Left lobe of liver (tissue), 2 donors: Measurements from ENCODE around the gene TBC1D5. TPM values are rescaled to one million over a fixed set of nuclear protein-coding genes. Genes with fewer than 3 reads are reported as not detected.
"Not testable (repeated sequence)": the region's sequence is repeated elsewhere in the genome, so short reads cannot be mapped to it uniquely, and the experiment has no call there.

Source experiments
- ATAC-seq: fragments of 200-7000 bp; cut with Tn5 transposase; one replicate; pipeline ENCODE4 v1.9.1; 2020; ENCODE audit warnings: mild to moderate bottlenecking, moderate library complexity
- DNase-seq: peaks from one replicate; pipeline ENCODE4 v3.0.0-alpha.2; 2020; ENCODE audit warnings: low spot score
- total RNA-seq: library from RNA; stranded (reverse); gene quantifications from one replicate; pipeline ENCODE4 v1.2.1, GENCODE V29; 2021
- donor health status: DM: no; HTN: no; CAD: no; lungs with moderate emphysema.
- donor health status: DM: no; HTN: yes; CAD: no.

Gene TBC1D5
- total RNA-seq, 1 donor from 2014 or later = 21.8 TPM

DNA sequence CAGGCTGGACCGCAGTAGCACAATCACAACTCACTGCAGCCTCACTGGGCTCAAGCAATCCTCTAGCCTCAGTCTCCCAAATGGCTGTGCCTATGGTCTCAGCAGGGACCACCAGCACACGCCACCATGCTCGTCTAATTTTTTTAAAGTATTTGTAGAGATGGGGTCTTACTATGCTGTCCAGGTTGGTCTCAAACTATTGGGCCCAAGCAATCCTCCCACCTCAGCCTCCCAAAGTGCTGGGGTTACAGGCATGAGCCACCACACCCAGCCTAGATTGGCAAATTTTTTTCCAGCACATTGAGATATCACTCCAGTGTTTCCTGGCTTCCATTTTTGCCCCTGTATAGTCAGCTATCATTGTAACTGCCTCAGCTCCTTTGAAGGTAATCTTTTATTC lies 18.3 kb downstream of the TBC1D5 start:
- DNase-seq = no peak
- ATAC-seq = no peak

DNA sequence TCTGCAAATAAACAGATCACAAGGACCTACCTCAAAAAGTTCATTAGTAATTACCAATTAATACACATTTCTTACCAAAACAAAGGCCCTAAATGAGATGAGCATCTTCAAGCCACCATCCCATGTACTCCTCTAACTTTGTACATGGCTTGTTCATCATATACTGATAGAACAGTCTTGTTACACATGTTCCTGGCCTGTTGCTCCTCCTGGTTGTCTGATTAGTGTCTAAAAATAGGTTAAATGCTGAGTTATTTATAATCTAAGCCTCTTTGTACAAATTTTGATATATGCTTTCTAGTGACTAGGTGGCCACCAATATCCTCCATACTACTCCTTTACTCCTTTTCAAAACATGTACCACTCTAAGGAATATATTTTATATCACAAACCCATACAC lies 25.0 kb downstream of the TBC1D5 start:
- ATAC-seq (no peak), DNase-seq (no peak)

DNA sequence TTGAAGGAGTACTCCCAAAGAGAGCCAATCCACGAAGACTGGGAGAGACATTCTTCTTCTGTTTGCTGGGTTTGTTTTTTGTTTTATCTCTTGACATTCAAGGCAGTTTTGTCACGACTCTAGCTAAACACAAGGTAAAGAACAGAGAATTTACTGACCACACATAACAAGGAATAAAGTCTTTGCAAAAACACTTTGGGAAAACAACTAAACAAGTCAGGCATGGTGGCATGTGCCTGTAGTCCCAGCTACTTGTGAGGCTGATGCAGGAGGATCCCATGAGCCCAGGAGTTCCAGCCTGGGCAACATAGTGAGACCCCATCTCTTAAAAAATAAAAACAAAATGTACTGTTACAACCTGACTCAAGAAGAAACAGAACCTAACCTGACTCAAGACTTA lies 28.0 kb downstream of the TBC1D5 start:
- no peak for DNase-seq
- no peak for ATAC-seq

DNA sequence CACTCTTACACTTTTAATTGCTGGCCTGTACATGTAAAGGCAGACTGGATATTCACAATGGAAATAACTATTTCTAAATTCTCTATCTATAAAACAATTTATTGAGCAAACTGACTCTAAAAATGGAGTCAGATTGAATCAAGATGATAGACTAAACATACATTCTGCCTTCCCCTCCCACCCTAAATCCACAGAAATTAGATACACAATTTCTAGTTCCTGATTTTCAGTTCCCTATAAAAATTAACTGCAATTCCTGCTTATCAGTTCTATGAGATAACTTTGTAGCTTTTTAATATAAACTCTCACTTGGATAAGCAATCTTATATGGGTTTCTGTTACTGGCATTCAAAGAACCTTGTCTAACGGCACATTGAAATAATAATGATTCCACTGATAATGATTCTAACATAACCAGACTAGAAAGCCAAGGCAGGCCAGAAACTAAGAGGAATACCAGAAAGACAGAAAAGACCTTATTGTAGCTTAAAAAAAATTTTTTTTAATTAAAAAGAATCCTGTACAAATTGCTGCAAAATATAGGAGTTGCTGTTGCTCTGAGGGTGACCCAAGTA lies 33.1 kb downstream of the TBC1D5 start:
- ATAC-seq = no peak
- DNase-seq = no peak

DNA sequence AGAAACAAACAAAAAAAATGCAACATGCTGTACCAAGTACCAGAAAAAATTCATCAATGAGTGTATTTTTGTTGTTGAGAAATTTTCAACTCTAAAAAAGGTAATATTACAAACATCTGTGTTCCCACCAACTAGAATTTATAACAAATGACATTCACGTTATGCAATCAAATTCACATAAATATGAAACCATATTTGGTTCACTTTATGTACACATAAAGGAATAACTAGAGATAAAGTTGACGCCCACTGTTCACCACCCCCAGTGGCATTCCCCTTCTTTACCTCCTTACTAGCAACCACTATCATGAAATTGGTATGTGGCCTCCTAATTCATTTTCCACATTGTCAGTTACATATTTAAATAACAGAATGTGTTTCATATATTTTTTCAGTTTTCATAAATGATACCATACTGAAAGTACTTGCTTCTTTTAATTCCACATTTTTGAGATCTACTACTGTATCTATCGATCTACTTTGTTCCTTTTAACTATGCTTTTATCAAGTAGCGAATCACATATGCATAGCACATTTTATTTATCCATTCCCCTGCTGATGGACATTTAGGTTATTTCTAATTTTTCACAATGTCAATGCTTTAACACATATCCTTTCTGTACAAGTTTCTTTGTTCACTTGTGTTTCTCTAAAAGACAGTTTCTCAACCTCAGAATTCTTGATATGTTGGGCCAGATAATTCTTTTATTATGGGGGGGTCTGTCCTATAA lies 34.5 kb downstream of the TBC1D5 start:
- ATAC-seq (no peak), DNase-seq (no peak)

DNA sequence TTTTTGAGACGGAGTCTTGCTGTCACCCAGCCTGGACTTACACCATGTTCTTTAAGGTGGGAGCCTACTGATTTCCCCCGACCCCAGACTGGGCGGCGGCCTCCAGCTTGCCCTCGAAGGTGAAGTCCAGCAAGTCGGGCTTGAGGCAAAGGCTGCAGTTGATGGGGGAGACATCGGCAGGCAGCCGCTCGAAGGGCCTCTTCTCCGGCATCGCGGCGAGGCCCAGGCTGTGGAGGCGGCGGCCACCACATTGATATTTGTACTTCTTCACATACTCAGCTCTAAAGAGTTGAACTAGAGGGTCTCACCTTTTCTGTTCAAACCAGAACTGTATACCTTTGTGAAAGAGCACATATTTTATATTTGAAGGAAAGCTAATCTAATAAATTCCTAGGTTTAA lies 36.4 kb downstream of the TBC1D5 start:
- not testable (repeated sequence) for DNase-seq, ATAC-seq

DNA sequence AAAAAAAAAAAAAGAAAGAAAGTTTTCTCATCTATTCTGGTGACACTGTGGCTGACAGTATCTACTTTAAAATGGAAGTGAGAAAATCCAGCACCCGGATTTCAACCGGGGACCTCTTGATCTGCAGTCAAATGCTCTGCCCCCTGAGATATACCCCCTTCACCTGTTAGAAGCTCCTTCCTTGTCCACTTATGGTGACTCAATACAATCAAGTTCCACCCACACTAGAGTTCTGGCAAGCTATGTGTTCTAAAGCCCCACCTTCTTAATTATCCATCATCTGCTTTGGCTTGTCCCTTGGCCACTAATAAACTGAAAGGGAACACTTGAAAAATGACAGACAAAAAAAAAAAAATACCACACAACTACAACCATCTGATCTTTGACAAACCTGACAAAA lies 42.6 kb downstream of the TBC1D5 start:
- not testable (repeated sequence) for ATAC-seq, DNase-seq

DNA sequence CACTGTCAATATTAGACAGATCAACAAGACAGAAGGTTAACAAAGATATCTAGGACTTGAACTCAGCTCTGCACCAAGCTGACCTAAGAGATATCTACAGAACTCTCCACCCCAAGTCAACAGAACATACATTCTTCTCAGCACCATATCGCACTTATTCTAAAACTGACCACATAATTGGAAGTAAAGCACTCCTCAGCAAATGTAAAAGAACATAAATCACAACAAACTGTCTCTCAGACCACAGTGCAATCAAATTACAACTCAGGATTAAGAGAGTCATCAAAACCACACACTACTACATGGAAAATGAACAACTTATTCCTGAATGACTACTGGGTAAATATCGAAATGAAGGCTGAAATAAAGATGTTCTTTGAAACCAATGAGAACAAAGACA lies 46.8 kb downstream of the TBC1D5 start:
- DNase-seq, ATAC-seq: not testable (repeated sequence)

DNA sequence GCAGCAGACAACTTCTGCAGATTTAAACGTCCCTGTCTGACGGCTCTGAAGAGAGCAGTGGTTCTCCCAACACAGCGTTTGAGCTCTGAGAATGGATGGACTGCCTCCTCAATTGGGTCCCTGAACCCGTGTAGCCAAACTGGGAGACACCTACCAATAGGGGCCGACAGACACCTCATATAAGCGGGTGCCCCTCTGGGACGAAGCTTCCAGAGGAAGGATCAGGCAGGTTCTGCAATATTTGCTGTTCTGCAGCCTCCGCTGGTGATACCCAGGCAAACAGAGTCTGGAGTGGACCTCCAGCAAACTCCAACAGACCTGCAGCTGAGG lies 48.8 kb downstream of the TBC1D5 start:
- DNase-seq, ATAC-seq: not testable (repeated sequence)

DNA sequence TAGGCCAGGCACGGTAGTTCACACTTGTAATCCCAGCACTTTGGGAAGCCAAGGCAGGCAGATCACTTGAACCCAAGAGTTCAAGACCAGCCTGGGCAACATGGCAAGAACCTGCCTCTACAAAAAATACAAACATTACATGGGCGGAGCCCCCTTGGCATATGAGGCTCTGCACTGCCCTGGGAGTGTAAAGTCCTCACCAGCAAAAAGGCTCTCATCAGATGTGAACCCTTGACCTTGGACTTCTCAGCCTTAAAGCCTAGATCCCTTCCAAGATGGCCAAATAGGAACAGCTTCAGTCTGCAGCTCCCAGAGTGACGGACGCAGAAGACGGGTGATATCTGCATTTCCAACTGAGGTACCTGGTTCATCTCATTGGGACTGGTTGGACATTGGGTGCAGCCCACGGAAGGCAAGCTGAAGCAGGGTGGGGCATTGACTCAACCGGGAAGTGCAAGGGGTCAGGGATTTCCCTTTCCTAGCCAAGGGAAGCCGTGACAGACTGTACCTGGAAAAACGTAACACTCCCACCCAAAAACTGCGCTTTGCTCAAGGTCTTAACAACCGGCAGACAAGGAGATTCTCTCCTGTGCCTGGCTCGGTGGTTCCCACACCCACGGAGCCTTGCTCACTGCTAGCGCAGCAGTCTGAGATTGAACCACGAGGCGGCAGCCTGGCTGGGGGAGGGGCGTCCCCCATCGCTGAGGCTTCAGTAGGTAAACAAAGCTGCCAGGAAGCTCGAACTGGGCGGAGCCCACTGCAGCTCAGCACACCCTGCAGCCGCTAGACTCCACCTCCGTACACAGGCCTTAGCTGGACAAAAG lies 49.4 kb downstream of the TBC1D5 start:
- not testable (repeated sequence) for ATAC-seq, DNase-seq

DNA sequence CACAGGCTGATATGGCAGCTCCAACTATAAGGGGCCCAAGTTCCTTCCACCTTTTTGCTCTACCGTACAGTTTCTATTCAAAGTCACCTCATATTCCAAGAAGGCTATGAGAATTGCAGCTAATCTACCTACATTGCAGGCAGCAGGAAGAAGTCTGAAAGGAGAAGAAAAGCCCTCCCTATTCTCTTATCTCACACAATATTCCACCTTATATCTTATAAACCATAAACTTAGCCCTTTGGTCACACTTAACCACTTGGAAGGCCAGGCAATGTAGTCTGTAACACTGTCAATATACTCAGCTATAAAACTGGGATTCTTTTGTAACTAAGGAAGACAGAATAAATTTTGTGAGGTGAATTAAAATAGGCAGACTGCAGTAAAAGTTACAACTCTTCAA lies 54.9 kb downstream of the TBC1D5 start:
- DNase-seq (no peak), ATAC-seq (no peak)

DNA sequence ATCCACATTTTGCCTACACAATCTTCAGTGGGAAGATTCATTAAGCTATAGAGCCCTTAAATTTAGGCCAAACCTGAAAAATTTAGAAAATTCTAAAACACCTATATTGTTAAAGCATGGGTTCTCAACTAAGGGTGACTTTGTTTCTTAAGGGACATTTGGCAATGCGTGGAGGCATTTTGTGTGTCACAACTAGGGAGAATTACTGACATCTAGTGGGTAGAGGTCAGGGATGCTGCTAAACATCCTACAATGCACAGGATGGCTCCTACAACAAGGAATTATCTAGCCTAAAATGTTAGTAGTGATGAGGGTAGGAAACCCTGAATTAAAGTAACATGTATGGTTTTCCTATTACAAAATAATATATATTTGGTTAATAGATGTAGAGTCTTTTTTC lies 55.8 kb downstream of the TBC1D5 start:
- ATAC-seq (peak; percentile 60), DNase-seq (no peak)

DNA sequence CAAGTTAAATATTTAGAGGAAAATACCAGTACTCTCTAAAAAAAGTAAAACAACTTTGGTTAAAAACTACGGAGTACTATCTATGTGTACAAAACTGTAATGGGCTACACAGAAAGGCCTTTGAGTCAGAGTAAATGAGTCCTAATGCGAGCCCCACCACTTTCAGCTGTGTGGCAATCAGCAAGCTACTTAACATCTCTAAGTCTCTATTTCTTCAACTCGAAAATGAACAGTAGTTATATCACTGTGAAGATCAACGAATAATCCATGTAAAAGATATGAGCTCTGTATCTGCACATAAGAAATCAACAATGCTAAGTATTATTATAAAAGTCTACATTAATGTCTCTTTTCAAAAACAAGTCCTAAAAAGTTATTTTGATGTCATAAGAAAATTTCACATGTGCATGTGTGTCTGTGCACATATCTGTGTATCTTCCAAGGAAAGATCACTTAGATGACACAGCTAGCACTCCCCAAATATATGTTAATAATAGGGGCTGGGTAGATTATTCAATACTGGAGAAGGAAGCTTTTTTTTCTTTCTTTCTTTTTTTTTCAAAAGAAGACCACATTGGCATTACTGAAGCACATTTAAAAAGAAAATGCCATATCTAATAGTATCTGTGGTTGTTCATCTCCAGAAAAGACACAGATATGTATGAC lies 58.8 kb downstream of the TBC1D5 start:
- no peak for ATAC-seq

DNA sequence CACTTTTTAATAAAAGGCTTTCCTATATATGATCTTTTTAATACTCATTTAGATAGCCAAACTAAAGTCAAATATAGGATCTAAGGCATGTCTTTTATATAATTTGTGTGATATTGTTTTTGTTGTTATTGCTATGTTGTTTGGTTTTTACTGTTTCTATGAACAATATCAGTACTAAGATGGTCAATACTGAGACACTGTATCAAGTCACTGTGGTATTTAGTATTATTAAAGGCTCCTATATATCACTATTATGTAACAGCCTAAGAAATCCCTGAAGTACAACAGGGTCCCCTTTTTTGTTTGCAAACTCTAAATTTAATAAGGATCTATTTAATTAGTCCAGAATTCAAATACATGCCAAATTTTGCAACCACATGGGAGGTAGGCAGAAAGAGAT lies 61.9 kb downstream of the TBC1D5 start:
- ATAC-seq = no peak
- DNase-seq = no peak

More for the DNA sequence above, 58.8 kb downstream of the TBC1D5 start:
- DNase-seq = no peak

DNA sequence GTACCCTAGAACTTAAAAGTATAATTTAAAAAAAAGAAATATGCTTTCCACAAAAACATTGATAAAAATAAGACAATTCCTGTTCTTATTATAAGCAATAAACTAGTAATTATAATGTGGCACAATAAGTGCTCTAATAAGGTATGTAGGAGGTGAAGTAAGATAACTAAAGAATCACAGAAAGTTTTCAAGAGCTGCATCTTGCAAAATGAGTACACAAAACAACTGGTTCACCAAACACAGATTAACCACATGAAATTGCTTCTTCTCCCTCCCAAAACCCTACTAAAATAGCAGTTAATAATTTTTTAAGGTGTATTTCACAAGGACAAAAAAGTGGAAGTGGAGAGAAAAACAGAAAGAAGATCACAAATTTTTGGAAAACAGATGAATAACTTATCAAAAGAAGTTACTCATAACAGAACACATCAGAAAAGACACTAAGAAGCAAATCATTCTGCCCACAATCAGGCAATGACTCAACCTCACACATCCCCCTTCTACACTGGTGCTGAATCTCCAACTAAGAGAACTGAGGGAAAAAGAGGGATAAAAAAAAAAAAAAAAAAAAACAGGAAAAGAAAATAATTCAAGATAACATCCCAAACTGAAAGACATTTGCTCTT lies 64.2 kb downstream of the TBC1D5 start:
- DNase-seq (no peak), ATAC-seq (no peak)

DNA sequence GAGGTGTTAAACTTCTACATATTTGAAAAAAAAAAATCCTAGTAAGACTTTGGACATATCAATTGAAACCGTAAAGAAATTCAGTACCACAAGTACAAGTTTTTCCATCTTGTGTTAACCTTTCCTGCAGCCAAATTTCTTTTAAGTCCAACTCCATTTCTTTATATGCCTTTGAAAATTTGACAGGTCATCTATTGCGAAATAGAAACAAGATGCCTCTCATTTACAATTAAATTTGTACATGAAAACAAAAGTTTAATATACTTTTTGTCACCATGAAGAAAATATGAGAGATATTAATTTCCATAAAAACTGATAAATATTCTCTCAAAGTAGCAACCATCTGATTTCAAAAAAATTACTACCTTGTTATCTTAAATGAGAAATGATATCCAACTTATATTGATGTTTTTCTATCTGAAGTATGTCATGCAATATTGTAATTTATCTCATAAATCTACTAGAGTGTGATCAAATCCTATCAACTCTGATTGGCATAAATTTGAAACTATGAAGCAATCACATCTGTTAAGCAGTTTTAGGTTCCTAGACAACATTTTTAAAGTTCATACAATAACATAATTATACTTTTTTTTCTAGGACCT lies 68.2 kb downstream of the TBC1D5 start:
- ATAC-seq (no peak), DNase-seq (no peak)

DNA sequence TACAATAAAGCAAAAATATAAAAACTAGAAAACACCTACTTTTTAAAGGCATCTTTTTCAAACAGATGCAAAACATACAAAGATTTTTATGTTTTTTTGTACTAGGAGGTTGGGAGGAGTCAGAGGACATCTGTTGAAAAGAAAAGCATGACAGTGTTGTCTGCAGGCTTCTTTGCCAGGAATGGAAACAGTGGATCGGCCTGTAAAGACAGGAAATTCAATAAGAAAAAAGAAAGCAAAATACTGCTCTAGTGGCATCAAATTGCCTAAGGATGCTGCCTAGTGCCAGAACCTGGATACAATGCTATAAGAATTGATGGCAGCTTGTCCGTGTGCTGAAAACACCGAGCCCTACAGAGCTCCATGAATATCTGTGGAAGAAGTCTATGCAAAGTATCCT lies 69.9 kb downstream of the TBC1D5 start:
- no peak for DNase-seq
- no peak for ATAC-seq

DNA sequence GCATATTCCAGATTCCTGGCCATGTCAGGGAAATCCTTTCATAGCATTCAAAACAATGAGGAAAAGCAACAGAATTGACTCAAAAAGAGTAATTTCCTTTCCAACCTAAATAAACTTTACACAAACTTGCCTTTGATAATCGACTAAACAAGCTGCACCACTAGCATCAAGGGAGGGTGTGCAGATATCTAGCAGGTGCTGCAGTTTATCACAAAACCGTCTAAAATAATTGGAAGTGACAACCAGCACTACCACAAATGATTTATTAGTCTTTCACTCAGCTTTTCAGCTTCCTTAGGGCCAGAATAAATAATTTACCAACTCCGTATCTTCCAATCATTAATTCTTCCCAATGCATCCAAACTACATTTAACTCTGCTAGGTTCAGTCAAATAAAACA lies 71.7 kb downstream of the TBC1D5 start:
- ATAC-seq = no peak
- no peak for DNase-seq

DNA sequence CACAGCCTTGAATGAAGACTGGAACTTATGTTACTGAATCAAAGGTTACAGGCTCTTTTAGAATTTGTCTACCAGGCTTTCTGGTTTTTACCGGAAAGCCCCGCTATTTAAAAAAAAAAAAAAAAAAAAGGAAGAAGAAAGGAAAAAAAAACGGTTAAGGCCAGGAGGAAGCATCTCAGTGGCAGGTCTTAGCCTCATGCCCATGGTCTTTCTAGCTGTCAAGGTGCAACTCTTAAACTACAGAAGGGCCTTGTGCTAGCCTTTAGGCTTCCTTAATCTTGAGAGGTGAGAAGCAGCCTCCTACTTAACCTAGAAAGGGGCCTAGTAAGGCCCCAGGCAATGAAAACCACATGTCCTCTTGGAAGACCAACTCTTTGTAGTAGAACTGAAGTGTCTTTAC lies 77.5 kb downstream of the TBC1D5 start:
- DNase-seq (no peak), ATAC-seq (no peak)

DNA sequence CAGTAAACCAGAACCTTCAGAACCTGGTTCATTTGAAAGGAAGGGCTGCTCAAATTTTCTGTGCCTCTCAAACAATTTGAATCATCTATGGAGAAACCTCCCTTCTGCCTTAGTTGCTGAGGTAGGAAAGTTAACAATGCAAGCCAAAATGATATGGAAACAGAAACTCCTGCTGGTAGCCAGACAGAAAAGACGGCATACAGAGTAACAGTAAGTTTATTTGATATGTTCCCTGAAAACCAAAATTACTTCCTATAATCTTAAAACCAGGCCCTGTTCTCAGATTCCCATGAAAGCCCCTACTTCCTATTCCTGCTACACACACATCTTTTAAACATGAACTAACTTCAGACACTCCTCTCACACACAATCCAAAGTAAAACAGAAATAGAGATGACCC lies 86.2 kb downstream of the TBC1D5 start:
- no peak for DNase-seq
- ATAC-seq = no peak

DNA sequence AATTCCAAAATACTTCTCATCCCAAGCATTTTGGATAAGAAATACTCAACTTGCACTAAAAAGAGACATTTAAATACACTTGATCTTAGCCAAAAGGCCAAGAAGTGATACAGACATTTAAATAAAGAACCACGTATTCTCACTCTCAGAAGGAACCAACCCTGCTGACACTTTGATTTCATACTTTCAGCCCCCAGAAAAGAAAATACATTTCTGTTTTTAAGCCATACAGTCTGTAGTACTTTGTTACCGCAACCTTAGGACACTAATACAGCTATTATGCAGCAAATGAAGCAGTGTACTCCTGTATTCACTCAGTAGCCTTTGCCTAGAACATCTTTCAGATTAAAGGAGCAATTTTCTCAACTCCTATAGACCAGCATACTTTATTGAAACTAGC lies 86.7 kb downstream of the TBC1D5 start:
- ATAC-seq (no peak), DNase-seq (no peak)
